ENCODE data around the gene RIMBP2. TPM values are rescaled to one million over a fixed set of nuclear protein-coding genes. Genes with fewer than 3 reads are reported as not detected.

RIMBP2 gene
- total and polyA plus RNA-seq, 2 experiments from 2014 or later = not detected

DNA sequence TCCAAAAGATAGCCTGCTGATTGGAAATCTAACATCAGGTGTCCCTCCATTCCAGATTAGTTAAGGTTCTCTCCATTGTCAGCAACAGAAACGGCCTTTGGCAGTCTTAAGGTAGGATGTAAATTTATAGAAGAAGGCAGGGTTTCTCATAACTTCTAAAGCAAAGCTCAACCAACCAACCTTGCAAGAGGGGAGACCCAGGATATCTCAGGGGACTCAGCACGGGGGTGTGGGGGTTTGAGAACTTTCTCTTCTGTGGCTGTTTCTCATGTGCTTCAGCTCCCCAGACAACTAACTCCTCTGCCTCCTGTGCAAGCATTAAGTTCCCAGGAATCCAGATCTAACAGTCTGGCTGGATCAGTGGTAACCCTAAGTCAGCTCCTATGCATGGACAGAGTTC is 148.1 kb downstream of the RIMBP2 start:
- Histone ChIP-seq H3K4me3 (no peak overlapping the region), H3K4me1 (ENCODE audit: insufficient read depth) (no peaks in the 10 kb centered on the region), H3K9ac (no peak overlapping the region), H3K9me3 (ENCODE audit: low read depth) (no peaks in the 10 kb centered on the region), H3K9me2 (ENCODE audit: insufficient read depth) (no peaks in the 10 kb centered on the region), H3K36me3 (ENCODE audit: low read depth) (no peaks in the 10 kb centered on the region), H2AFZ (no peak overlapping the region), H3F3A (ENCODE audit: insufficient read depth) (no peaks in the 10 kb centered on the region), H3K27me3 (replicated peaks; ENCODE audit: insufficient read depth) (no peaks in the 10 kb centered on the region), H3K79me2 (ENCODE audit: insufficient read depth) (no peaks in the 10 kb centered on the region), H3K4me2 (ENCODE audit: unreplicated experiment) (no peak overlapping the region), H3K27ac (no peak overlapping the region), H4K20me1 (ENCODE audit: insufficient read depth) (no peaks in the 10 kb centered on the region)
- in situ Hi-C loops (cut with MboI) = no loop called here
- TF ChIP-seq EZH2phosphoT487 (IDR thresholded peaks at IDR 0.05; ENCODE audit: insufficient read depth, low read depth) = no peak
- TF ChIP-seq EZH2 (IDR thresholded peaks at IDR 0.05; ENCODE audit: insufficient read depth, poor library complexity, severe bottlenecking) = no peak
- 0 to 3% methylated on average over 2 of the region's 2 CpGs for WGBS, 2 experiments (ENCODE audit: low coverage in 1 of 2, low lambda C conversion rate in 2 of 2, missing lambda C conversion rate in 2 of 2)
- no peak for DNase-seq

GRCh38 chr12:130566446-130567155 is 149.5 kb downstream of the RIMBP2 start:
- no peak for TF ChIP-seq EZH2phosphoT487 (IDR thresholded peaks at IDR 0.05; ENCODE audit: insufficient read depth, low read depth)
- no peak for TF ChIP-seq EZH2 (IDR thresholded peaks at IDR 0.05; ENCODE audit: insufficient read depth, poor library complexity, severe bottlenecking)
- Histone ChIP-seq H3K9me3 (ENCODE audit: low read depth) (no peaks in the 10 kb centered on the region), H3F3A (ENCODE audit: insufficient read depth) (no peaks in the 10 kb centered on the region), H3K9me2 (ENCODE audit: insufficient read depth) (no peaks in the 10 kb centered on the region), H3K27ac (no peak overlapping the region), H4K20me1 (ENCODE audit: insufficient read depth) (no peaks in the 10 kb centered on the region), H3K9ac (no peak overlapping the region), H3K4me3 (no peak overlapping the region), H3K4me1 (ENCODE audit: insufficient read depth) (no peaks in the 10 kb centered on the region), H3K4me2 (ENCODE audit: unreplicated experiment) (no peak overlapping the region), H3K27me3 (replicated peaks; ENCODE audit: insufficient read depth) (no peaks in the 10 kb centered on the region), H3K36me3 (ENCODE audit: low read depth) (no peaks in the 10 kb centered on the region), H3K79me2 (ENCODE audit: insufficient read depth) (no peaks in the 10 kb centered on the region), H2AFZ (no peak overlapping the region)
- no peak for DNase-seq
- in situ Hi-C loops (cut with MboI) = no loop called here
- 33 to 42% methylated on average over 6 of the region's 6 CpGs for WGBS, 2 experiments (ENCODE audit: low coverage in 1 of 2, low lambda C conversion rate in 2 of 2, missing lambda C conversion rate in 2 of 2)

- Histone ChIP-seq H3K27ac (no peak overlapping the region), H3K27me3 (replicated peaks; ENCODE audit: insufficient read depth) (no peaks in the 10 kb centered on the region), H2AFZ (no peak overlapping the region), H3F3A (ENCODE audit: insufficient read depth) (no peaks in the 10 kb centered on the region), H4K20me1 (ENCODE audit: insufficient read depth) (no peaks in the 10 kb centered on the region), H3K4me3 (no peak overlapping the region), H3K4me1 (ENCODE audit: insufficient read depth) (no peaks in the 10 kb centered on the region), H3K36me3 (ENCODE audit: low read depth) (no peaks in the 10 kb centered on the region), H3K9me3 (ENCODE audit: low read depth) (no peaks in the 10 kb centered on the region), H3K79me2 (ENCODE audit: insufficient read depth) (no peaks in the 10 kb centered on the region), H3K9me2 (ENCODE audit: insufficient read depth) (no peaks in the 10 kb centered on the region), H3K9ac (no peak overlapping the region), H3K4me2 (ENCODE audit: unreplicated experiment) (no peak overlapping the region)
- TF ChIP-seq EZH2 (IDR thresholded peaks at IDR 0.05; ENCODE audit: insufficient read depth, poor library complexity, severe bottlenecking) = no peak
- TF ChIP-seq EZH2phosphoT487 (IDR thresholded peaks at IDR 0.05; ENCODE audit: insufficient read depth, low read depth) = no peak
- 17 to 24% methylated on average over 1 of the region's 1 CpG for WGBS, 2 experiments (ENCODE audit: low coverage in 1 of 2, low lambda C conversion rate in 2 of 2, missing lambda C conversion rate in 2 of 2)
- in situ Hi-C loops (cut with MboI) = no loop called here
- DNase-seq = no peak
These were observed 150.9 kb downstream of the RIMBP2 start for GRCh38 chr12:130565189-130565588.

DNA sequence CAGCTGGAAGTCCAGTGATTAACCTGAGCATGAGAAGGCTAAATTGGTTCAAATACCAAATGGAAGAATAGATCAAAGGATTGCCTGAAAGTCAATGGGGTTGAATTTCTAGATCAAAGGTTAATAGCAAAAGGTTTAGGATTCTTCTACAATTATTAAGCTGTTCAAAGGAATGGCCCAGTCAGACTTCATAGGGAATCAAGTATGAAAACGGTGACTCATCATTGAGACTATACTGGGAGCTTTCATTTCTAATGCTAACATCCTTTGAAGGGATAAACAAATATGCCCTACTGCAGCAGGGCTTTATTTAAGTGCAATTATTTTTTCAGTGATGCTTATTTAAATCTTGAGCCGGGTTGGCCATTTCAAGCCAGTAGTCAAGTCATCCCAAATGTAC is 152.8 kb downstream of the RIMBP2 start:
- TF ChIP-seq EZH2 (IDR thresholded peaks at IDR 0.05; ENCODE audit: insufficient read depth, poor library complexity, severe bottlenecking) = no peak
- H3K4me1 ChIP-seq (ENCODE audit: insufficient read depth) = no peaks in the 10 kb centered on the region
- no peaks in the 10 kb centered on the region for H3K79me2 ChIP-seq (ENCODE audit: insufficient read depth)
- H3K9ac ChIP-seq = no peak overlapping the region
- H3K36me3 ChIP-seq (ENCODE audit: low read depth) = no peaks in the 10 kb centered on the region
- H3F3A ChIP-seq (ENCODE audit: insufficient read depth) = no peaks in the 10 kb centered on the region
- no peak for DNase-seq
- no peak overlapping the region for H2AFZ ChIP-seq
- no peak overlapping the region for H3K4me3 ChIP-seq
- in situ Hi-C loops (cut with MboI) = no loop called here
- H3K27ac ChIP-seq = no peak overlapping the region
- H3K9me2 ChIP-seq (ENCODE audit: insufficient read depth) = no peaks in the 10 kb centered on the region
- H3K9me3 ChIP-seq (ENCODE audit: low read depth) = no peaks in the 10 kb centered on the region
- no peak overlapping the region for H3K4me2 ChIP-seq (ENCODE audit: unreplicated experiment)
- H4K20me1 ChIP-seq (ENCODE audit: insufficient read depth) = no peaks in the 10 kb centered on the region
- 16 to 20% methylated on average over 2 of the region's 2 CpGs for WGBS, 2 experiments (ENCODE audit: low coverage in 1 of 2, low lambda C conversion rate in 2 of 2, missing lambda C conversion rate in 2 of 2)
- no peaks in the 10 kb centered on the region for H3K27me3 ChIP-seq (replicated peaks; ENCODE audit: insufficient read depth)
